Measurements from ENCODE around the gene KRTAP10-5.

DNA sequence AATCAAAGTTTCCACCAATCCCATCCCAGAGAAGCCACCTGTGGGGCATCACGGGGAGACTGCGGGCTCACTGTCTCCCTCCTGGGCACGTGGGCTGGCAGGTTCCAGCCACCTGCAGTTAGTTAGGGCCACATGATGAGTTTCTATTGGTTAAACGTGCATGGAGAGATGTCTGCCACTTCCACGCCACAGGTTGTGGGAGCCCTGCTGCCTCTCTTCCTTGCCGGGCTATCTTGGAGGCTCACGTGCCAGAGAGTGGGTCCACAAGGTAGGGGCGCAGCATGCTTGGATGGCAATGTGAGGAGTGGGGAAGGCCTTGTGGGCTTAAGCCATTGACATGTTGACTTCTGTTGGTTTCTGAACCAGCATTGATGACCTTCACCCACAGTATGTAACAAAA lies 23.5 kb upstream of the KRTAP10-5 start:
- TF ChIP-seq, protein P1, sequence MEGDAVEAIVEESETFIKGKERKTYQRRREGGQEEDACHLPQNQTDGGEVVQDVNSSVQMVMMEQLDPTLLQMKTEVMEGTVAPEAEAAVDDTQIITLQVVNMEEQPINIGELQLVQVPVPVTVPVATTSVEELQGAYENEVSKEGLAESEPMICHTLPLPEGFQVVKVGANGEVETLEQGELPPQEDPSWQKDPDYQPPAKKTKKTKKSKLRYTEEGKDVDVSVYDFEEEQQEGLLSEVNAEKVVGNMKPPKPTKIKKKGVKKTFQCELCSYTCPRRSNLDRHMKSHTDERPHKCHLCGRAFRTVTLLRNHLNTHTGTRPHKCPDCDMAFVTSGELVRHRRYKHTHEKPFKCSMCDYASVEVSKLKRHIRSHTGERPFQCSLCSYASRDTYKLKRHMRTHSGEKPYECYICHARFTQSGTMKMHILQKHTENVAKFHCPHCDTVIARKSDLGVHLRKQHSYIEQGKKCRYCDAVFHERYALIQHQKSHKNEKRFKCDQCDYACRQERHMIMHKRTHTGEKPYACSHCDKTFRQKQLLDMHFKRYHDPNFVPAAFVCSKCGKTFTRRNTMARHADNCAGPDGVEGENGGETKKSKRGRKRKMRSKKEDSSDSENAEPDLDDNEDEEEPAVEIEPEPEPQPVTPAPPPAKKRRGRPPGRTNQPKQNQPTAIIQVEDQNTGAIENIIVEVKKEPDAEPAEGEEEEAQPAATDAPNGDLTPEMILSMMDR (IDR thresholded peaks at IDR 0.05), result no peak
- no peak for TF ChIP-seq POLR2A (IDR thresholded peaks at IDR 0.05)

Measured in adrenal gland (tissue), 5 donors.